ENCODE measurements around the gene AANAT.
A peak's percentile ranks its signal among the peaks of the same experiment; 100 is the strongest.

AANAT gene

GRCh38 chr17:76467366-76467765, at the start of gene AANAT:
AANAT (plus strand) TSS chr17:76467603; CDS start chr17:76468747, 1,144 bp downstream.
- DNase-seq: no peak

DNA sequence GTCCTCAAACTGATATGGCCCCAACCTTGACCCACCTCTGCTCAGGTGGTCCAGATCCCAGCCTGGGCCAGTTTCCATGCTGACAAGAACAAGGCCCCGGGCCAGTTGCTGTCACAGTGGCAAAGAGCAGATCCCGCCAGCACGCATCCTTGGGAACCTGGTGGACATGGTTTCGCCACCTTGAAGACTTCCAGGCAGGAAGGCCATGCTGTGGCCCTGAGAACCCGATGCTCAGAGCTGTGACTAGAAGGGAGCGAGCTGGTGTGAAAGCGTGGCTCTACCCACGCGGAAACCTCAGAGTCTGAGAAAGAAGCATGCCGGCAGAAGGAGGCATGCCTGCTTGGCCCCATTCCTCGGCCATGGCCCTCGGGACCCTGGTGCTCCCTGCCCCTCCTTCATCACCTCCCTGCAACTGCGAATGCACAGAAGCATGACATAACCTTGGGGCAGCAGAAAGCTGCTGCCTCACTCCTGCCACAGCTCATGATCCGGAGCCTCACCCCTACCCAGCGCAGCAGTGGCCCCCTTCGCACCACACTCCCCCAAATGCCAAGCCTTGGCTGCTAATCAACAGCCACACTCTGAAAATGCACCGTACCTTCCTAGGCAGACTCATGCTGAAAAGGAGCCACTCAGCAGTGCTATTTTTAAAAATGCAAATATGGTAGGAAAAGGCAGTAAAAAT, 47.7 kb upstream of the AANAT start:
- no peak for DNase-seq

GRCh38 chr17:76420356-76421043, 46.9 kb upstream of the AANAT start:
- DNase-seq: no peak

DNA sequence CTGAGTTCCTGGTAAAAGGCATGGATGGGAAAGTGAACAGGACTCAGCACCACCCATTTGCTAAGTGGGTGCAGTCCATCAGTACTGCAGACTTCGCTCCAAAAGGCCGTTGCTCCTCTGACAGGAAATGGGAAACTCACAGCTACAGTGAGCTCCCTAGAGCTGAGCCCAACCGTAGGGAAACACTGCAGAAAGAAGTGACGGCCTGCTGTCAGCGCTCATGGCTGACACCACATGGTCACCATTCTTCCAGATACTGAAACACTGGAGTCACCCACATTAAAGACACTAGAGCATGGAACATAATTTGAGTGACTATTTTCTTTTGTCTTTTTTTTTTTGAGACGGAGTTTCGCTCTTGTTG, 46.4 kb upstream of the AANAT start:
- DNase-seq: no peak

GRCh38 chr17:76422406-76422805, 45.0 kb upstream of the AANAT start:
- no peak for DNase-seq

- no peak for DNase-seq
These were observed 44.5 kb upstream of the AANAT start for GRCh38 chr17:76422860-76423259.

DNA sequence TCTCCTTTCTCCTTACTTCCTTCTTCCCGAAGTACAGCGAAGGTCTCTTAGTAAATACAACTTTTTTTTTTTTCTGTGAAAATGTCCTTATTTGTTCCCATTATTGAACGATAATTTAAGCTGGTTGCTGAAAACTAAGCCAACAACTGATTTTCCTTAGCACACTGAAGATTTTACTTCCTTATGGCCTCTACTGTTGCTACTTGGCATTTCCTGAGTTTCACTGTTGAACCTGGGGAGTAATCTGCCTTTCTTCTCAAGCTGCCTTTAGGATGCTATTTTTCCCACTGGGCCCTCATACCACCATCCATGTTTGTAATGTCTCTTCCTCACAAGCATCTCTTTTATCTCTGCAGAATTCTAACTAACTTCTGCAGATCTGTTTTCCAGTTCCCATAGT, 40.5 kb upstream of the AANAT start:
- DNase-seq: no peak

DNA sequence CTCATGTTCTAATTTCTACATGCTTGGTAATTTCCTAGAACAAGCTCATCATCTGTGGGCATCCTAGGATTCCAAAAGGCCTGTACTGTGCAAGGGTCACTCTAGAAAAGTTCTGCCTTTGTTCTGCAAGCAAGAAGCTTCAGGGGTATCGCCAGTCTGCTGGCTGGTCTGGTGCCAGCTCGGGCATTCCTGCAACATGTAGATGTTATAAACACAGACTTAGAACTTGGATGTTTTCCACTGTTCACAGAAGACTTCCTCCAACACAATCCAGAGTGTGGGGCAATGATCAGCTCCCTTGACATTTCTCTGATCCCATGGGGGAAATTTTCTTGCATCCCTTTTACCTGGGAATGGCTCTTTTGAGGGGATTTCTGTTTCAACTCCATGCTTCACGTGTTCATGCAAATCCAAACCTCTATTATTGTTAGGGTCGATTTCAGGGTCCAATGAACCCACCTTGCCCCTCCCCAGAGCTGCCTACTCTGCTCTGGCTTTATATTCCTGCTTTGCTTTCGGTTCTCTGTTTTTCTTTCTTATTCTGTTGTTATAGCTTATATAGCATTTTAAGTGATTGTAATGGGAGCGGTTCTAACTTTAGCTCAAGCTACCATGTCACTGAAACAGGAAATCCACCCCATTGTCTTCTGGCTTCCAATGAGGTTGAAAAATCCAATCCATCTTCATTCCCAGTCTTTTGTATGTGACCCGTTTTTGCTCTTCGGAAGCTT, 39.7 kb upstream of the AANAT start:
- no peak for DNase-seq

GRCh38 chr17:76428511-76428910, 38.9 kb upstream of the AANAT start:
- DNase-seq: no peak

- no peak for DNase-seq
These were observed 35.9 kb upstream of the AANAT start for GRCh38 chr17:76431509-76431908.

- DNase-seq: no peak
These were observed 35.4 kb upstream of the AANAT start for GRCh38 chr17:76432004-76432403.

DNA sequence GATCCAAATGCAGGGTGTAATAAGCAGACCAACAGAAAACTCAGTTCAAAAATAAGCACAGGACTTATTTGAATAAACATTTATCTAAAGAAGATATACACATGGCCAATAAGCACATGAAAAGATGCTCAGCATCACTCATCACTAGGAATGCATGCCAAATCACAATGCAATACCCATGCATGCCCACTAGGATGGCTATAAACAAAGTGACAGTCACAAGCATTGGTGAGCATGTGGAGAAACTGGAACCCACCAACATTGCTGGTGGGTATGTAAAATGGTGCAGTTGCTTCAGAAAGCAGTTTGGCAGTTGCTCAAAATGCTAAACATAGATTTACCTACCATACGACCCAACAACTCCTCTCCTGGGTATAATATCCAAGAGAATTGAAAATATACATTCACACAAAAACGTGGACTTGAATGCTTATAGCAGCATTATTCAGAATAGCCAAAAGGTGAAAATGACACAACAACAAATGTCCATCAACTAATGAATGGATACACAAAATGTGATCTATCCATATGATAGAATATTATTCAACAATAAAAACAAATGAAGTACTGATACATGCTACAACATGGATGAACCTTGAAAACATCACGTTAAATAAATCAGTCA, 34.6 kb upstream of the AANAT start:
- DNase-seq: peak; percentile 14

DNA sequence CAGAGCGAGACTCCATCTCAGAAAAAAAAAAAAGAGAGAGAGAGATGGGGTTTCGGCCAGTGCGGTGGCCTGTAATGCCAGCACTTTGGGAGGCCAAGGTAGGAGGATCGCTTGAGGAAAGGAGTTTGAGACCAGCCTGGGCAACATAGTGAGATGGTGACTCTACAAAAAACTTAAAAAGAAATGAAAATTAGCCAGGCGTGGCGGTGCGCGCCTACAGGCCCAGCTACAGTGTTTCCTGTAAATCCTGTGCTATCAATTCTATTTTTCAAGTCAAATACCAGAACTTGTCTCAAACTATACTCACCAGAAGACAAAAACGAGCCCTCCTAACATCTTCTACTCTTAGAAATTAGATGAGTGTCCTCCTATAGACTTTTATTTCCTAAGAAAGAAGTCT, 33.7 kb upstream of the AANAT start:
- no peak for DNase-seq

DNA sequence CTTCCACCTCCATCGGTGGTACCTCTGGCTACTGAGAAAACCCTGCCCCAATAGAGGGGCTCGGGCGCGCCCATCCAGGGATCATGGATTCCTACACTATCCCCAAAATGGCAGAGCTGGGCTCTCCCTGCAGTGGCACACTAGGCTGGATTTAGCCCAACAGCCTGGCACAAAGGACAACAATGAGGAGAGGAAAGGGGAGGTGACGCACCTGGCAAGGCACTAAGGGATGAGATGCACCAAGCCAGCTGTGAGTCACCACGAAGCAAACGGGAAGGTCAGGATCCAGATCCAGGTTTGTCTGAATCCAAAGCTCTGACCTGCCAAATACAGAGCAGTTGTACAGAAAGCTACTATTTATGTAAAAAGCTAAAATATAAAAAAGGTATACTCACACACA, 32.5 kb upstream of the AANAT start:
- no peak for DNase-seq

GRCh38 chr17:76435751-76436150, 31.7 kb upstream of the AANAT start:
- no peak for DNase-seq

DNA sequence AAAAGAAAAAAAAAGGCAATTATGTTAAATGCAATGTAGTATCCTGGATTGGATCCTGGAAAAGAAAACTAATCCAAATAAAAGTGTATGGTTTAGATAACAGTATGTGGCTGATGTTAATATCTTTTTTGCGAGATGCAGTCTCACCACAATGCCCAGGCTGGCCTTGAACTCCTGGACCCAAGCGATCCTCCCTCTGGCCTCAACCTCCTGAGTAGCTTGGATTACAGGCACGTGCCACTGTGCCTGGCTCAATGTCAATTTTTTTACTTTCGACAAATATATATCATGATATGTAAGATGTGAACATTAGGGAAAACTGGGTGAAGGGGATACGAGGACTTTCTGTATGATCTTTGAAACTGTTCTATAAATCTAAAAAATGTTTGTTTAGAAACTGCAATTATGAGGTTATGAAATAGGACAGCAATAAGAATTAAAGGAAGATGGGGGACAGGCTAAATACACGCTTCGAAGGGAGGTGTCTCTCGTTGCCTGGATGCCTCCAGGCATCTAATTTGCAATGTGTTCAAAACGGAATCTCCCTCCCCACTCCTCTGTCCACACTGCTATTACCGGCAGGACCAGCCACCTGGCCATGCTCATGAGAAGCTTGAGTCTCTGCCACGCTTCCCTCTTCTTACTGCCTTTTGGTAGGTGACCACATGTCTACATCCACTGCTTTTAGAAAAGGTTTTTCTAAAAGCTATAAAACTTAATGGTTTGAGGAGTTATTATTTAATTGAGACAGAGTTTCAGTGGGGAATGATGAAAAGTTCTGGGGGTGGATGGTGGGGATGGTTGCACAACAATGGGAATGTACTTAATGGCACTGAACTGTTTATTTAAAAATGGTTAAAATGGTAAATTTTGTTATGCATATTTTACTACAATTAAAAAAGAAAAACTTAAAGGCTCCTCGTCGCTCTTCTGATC, 29.7 kb upstream of the AANAT start:
- DNase-seq: no peak

DNA sequence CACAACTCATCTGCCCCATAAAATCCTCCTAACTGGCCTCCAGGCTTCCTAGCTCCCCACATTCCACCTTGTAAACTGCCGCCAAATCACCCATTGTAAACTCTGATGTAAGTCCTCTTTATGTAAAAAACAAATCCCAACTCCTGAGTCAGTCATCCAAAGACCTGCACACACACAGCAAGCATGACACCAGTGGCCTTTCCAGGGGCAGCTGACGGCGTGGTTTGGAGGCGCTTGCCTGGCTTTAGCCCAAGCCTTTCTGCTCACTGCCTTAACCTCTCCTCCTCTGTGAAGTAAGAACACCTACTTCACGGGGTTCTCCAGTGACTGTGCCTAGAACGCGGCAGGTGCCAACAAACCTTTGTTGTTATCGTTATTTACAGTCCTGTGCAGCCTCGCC, 28.5 kb upstream of the AANAT start:
- DNase-seq: no peak

- DNase-seq: no peak
These were observed 28.0 kb upstream of the AANAT start for GRCh38 chr17:76439314-76439928.

DNA sequence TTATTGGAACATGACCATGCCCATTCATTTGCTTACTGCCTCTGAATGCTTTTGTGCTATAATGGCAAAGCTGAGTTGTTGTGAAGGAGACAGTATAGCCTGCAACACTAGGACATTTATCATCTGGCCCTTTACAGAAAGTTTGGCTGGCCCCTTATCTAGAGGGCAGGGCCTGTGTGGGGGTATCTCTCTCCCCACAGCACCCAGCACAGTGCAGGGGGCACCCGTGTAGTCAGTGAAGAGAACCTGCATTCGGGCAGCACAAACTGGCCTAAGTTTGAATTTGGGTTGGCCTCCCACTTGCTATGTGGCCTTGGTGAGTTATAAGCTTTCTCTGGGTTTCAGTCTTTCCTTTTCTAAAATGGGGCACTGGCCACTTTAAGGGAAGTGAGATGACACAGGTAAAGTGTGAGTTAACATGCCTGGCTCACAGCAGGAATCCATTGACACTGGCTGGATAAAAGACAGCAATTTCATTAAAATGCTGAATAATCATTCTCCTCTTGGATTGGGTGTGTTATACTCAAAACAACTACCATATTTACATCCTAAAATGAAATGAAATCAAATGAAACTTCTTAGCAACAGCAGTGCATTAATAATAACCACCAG, 26.5 kb upstream of the AANAT start:
- no peak for DNase-seq

DNA sequence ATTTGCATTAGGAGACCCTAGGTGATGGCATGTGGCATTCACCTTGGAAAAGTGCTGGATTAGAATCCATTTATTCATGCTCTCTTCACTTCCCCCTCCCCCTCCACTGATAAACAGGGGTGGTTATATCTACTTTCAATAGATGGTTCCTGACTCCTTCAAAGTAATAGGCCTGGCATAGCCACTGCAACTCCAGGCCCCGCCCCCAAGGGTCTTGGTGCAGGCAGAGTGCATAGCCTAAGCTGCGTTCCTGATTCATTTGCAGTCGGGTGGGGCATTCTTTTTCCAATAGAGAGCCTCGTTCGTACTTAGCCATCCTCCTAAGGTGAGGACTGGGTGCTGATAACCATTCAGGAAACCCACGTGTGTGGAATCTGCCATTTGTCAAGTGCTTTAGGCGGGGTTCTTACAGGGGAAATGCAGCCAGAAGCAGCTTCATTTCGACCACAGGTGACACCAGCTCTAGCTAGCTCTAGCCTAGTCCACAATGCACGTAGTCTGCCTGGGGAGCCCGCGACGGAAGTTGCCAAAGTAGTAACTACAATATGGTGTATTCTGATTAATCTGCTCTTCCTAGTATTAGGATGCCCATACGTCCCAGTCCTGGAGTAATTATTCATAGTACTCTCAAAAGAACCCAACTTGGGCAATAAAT, 25.6 kb upstream of the AANAT start:
- no peak for DNase-seq
